ENCODE data around the gene TMCO5A. TPM values are rescaled to one million over a fixed set of nuclear protein-coding genes. Genes with fewer than 3 reads are reported as not detected.

TMCO5A gene
- total RNA-seq, 1 experiment from 2014 or later: not detected

DNA sequence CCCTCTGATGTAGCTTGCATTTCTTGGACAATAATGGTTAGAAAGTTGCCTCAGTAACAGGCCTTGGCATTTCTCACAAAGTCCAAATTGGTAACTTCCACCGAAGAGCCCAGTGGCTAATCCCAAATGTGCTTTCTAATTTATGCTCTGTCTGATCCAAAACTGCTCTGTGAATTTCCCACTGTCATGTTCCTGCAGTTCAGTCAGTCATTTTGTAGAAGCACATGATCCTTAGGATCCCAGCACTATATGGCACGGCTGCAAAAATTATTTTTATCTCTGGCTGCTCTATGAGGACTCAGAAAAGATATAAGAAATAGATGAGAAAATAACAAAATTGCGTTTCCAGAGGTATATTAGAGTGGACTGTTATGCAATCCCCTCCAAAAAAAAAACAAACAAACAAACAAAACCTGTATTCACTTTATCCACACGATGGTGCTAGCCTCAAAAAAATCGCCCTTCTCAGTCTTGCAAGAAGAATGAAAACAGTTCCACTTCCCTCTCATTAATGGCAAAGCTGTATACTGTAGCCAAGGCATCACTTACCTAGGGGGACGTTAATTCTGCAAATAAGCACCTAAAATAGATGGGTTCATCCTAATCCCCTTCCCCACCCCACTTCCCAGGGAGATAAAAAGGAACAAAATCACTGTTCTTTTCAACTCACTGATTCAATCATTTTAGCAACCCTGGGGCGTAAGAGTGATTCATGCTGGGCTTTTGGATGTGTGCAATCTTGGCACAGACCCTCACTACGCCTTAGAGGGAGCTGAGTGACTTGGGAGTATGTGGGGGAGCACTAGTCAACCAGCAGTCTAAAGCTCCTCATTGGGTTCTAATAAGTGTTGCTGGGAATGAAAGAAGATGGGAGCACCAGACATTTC lies 61.3 kb downstream of the TMCO5A start:
- H3K23me2 ChIP-seq (ENCODE audit: insufficient read length, low read depth, low read length, poor library complexity, severe bottlenecking): no peaks in the 10 kb centered on the region
- H3T11ph ChIP-seq (ENCODE audit: low read length): no peak overlapping the region
- Mint-ChIP-seq H3K27ac (peak overlapping the region in 1 of 3 experiments; percentile 65; a peak in 2 of 7 replicates), H3K4me3 (no peak overlapping the region), H3K36me3 (ENCODE audit: insufficient read depth in 1 of 3, low read depth in 3 of 3) (peaks cover 0 to 12% (median 5%) of the 10 kb centered on the region in 3 experiments; a peak in 3 of 7 replicates), H3K27me3 (ENCODE audit: low read depth) (peaks cover 4% of the 10 kb centered on the region), H3K9me3 (peaks cover 8 to 11% of the 10 kb centered on the region in 2 experiments; a peak in 4 of 5 replicates), H3K4me1 (peaks cover 0 to 4% of the 10 kb centered on the region in 2 experiments; a peak in 2 of 4 replicates)
- no peak overlapping the region for H3K18ac ChIP-seq (ENCODE audit: insufficient read length, low read depth, low read length)
- H3K14ac ChIP-seq (ENCODE audit: insufficient read depth, low read length): no peak overlapping the region
- H2AFZ ChIP-seq (ENCODE audit: low read length): no peak overlapping the region
- H3K4me2 ChIP-seq (ENCODE audit: insufficient read depth, insufficient read length, low read length): no peak overlapping the region
- WGBS (ENCODE audit: extremely low coverage, insufficient read length, low lambda C conversion rate): no CpG with 5 or more reads among the region's 8 CpGs
- no peak overlapping the region for H2BK120ac ChIP-seq (ENCODE audit: low read depth, low read length, poor library complexity, severe bottlenecking)
- H3K9ac ChIP-seq (ENCODE audit: extremely low read depth, insufficient read length, low read length): no peak overlapping the region
- no peak for DNase-seq
- H2AK5ac ChIP-seq (ENCODE audit: insufficient read length, low read length): no peak overlapping the region
- no peaks in the 10 kb centered on the region for H4K20me1 ChIP-seq (ENCODE audit: control insufficient read depth, insufficient read depth, insufficient read length)
- no peaks in the 10 kb centered on the region for H3K79me1 ChIP-seq (ENCODE audit: insufficient read depth, low read depth, low read length, poor library complexity, severe bottlenecking)
- H2BK5ac ChIP-seq (ENCODE audit: insufficient read length, low read length): no peak overlapping the region
- no peak overlapping the region for H3K4ac ChIP-seq (ENCODE audit: low read depth, low read length)
- no peaks in the 10 kb centered on the region for H3K4me1 ChIP-seq (ENCODE audit: insufficient read depth, low read length)
- no peak overlapping the region for H4K91ac ChIP-seq (ENCODE audit: insufficient read length, low read depth, low read length)
- H3K9me3 ChIP-seq (ENCODE audit: control insufficient read depth, low read depth, low read length): no peaks in the 10 kb centered on the region
- H3K56ac ChIP-seq (ENCODE audit: insufficient read length, low read depth, low read length): no peak overlapping the region
- H2BK20ac ChIP-seq (ENCODE audit: low read depth, low read length, poor library complexity, severe bottlenecking): no peak overlapping the region
- no peaks in the 10 kb centered on the region for H3K79me2 ChIP-seq (ENCODE audit: insufficient read depth, low read length)
- H3K27ac ChIP-seq (ENCODE audit: insufficient read length, low read depth, low read length): no peak overlapping the region
- no peak overlapping the region for H3K23ac ChIP-seq (ENCODE audit: insufficient read length, low read depth, low read length)
- no peak overlapping the region for H2BK12ac ChIP-seq (ENCODE audit: insufficient read length, low read depth, low read length)
- H3K27me3 ChIP-seq (ENCODE audit: insufficient read depth, low read length): no peaks in the 10 kb centered on the region
- TF ChIP-seq, protein P1, sequence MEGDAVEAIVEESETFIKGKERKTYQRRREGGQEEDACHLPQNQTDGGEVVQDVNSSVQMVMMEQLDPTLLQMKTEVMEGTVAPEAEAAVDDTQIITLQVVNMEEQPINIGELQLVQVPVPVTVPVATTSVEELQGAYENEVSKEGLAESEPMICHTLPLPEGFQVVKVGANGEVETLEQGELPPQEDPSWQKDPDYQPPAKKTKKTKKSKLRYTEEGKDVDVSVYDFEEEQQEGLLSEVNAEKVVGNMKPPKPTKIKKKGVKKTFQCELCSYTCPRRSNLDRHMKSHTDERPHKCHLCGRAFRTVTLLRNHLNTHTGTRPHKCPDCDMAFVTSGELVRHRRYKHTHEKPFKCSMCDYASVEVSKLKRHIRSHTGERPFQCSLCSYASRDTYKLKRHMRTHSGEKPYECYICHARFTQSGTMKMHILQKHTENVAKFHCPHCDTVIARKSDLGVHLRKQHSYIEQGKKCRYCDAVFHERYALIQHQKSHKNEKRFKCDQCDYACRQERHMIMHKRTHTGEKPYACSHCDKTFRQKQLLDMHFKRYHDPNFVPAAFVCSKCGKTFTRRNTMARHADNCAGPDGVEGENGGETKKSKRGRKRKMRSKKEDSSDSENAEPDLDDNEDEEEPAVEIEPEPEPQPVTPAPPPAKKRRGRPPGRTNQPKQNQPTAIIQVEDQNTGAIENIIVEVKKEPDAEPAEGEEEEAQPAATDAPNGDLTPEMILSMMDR (conservative IDR thresholded peaks at IDR 0.05): peak; percentile 79
- no peak overlapping the region for H4K8ac ChIP-seq (replicated peaks; ENCODE audit: insufficient read length, low read depth, low read length)
- no peak overlapping the region for H4K5ac ChIP-seq (ENCODE audit: insufficient read length, low read depth, low read length)
- H2BK15ac ChIP-seq (ENCODE audit: low read depth, low read length): no peak overlapping the region

Measured in H9 (cell line).